Measurements from ENCODE around the gene LDB3. TPM values are rescaled to one million over a fixed set of nuclear protein-coding genes. Genes with fewer than 3 reads are reported as not detected.

Gene LDB3
- total and polyA plus RNA-seq, 2 of the 8 experiments (the other 6 are each of a cell fraction or from before 2014, with no cell fraction given): 0.20 to 0.43 TPM

DNA sequence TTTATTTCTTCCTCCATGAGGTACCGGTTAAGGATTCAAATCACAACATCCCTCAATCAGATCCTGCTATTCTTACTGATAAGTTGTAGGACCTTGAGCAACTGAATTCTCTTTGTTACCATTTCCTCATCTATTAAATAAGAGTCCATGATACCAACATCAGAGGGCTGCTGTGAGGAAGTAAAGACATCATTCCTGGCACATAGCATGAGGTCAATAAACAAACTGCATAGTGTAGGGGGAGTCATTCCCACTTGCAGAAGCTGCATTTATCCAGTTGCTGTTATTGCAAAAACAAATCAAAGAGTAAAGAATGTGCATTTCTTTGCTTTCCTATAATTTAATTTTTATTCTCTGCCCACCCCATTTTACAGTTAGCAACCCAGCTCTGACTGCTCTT, 36.8 kb downstream of the LDB3 start:
- no peak for DNase-seq (ENCODE audit: low read depth in 1 of 2, low spot score in 2 of 2)
- Histone ChIP-seq H3K27ac (ENCODE audit: low read depth, low read length) (no peak overlapping the region), H3K36me3 (ENCODE audit: control insufficient read depth in 2 of 4, insufficient read depth in 4 of 4, low read length in 3 of 4) (no peaks in the 10 kb centered on the region), H4K20me1 (replicated peaks in 1 of 2; ENCODE audit: control insufficient read depth in 1 of 2, insufficient read depth in 2 of 2, low read length in 2 of 2) (no peaks in the 10 kb centered on the region), H3K4ac (replicated peaks; ENCODE audit: insufficient read length, low read depth, low read length) (no peak overlapping the region), H3K79me2 (ENCODE audit: control insufficient read depth in 1 of 2, insufficient read depth in 2 of 2, low read length in 2 of 2) (no peaks in the 10 kb centered on the region), H2BK120ac (replicated peaks; ENCODE audit: low read depth, low read length) (no peak overlapping the region), H3K27me3 (replicated peaks in 1 of 4; ENCODE audit: control insufficient read depth in 3 of 4, extremely low read depth in 1 of 4, insufficient read depth in 3 of 4, low read length in 3 of 4) (no peaks in the 10 kb centered on the region), H3K56ac (replicated peaks; ENCODE audit: insufficient read length, low read depth, low read length) (no peak overlapping the region), H4K91ac (replicated peaks; ENCODE audit: insufficient read length, low read length) (no peak overlapping the region), H2BK15ac (ENCODE audit: low read length) (no peak overlapping the region), H3K9me3 (ENCODE audit: insufficient read depth in 2 of 2, low read depth in 1 of 2, low read length in 1 of 2) (no peaks in the 10 kb centered on the region), H3K9ac (replicated peaks in 1 of 4; ENCODE audit: extremely low read depth in 1 of 4, low read depth in 3 of 4, low read length in 3 of 4) (no peak overlapping the region), H3K23ac (ENCODE audit: insufficient read length) (no peak overlapping the region), H4K8ac (ENCODE audit: extremely low read depth, insufficient read depth, low read length) (no peak overlapping the region), H3K18ac (ENCODE audit: extremely low read depth, low read length) (no peak overlapping the region), H2BK20ac (ENCODE audit: low read length) (0 out of 2 replicates have a peak overlapping the region, but pooled peaks have one; percentile 52), H2BK5ac (ENCODE audit: low read depth, low read length) (no peak overlapping the region), H3K79me1 (ENCODE audit: low read depth, low read length) (no peaks in the 10 kb centered on the region), H2BK12ac (ENCODE audit: low read depth, low read length) (no peak overlapping the region), H3K4me2 (ENCODE audit: insufficient read depth in 1 of 2, low read depth in 2 of 2, low read length in 2 of 2) (no peak overlapping the region), H3K23me2 (ENCODE audit: low read depth, low read length) (no peaks in the 10 kb centered on the region; the same call in 1 of the 2 replicates), H3K4me1 (replicated peaks in 1 of 4; ENCODE audit: control insufficient read depth in 3 of 4, insufficient read depth in 4 of 4, low read length in 3 of 4) (peaks cover 0 to 10% (median 5%) of the 10 kb centered on the region in 4 experiments; a peak in 5 of 7 replicates), H3K14ac (ENCODE audit: insufficient read length) (no peak overlapping the region), H2AFZ (ENCODE audit: low read length) (no peak overlapping the region), H3K4me3 (ENCODE audit: extremely low read depth in 1 of 4, insufficient read depth in 2 of 4, low read depth in 3 of 4, low read length in 4 of 4) (no peak overlapping the region), H4K5ac (ENCODE audit: insufficient read length, low read depth, low read length) (no peak overlapping the region), H2AK5ac (ENCODE audit: low read depth, low read length) (no peak overlapping the region)
- no peak for FAIRE-seq
- ChIA-PET POLR2A (ENCODE audit: partially characterized antibody) (interaction anchor here (1.5 kb wide), 1 partner anchor 51 kb away, joined by 8 read pairs; the partner anchor contains the start of gene BMPR1A), CTCF (ENCODE audit: partially characterized antibody) (interaction anchor here (1.0 to 9.3 kb wide), 4 partner anchors 11 to 233 kb away, joined by 3 to 59 read pairs (median 38); no protein-coding TSS in a partner anchor)
- TF ChIP-seq CTBP2 (IDR thresholded peaks at IDR 0.05; ENCODE audit: borderline replicate concordance, insufficient read depth, insufficient read length, low read length) (no peak), POU5F1 (IDR thresholded peaks at IDR 0.05; ENCODE audit: low read depth, low read length) (no peak), SRF (IDR thresholded peaks at IDR 0.05; ENCODE audit: low read depth, low read length) (no peak), HDAC6 (IDR thresholded peaks at IDR 0.05; ENCODE audit: low read depth, low read length) (no peak), NANOG (IDR thresholded peaks at IDR 0.05; ENCODE audit: insufficient read depth, low read depth, low read length, poor library complexity, severe bottlenecking) (no peak), BCL11A (IDR thresholded peaks at IDR 0.05; ENCODE audit: low read depth in 2 of 2, low read length in 2 of 2) (no peak), RNF2 (IDR thresholded peaks at IDR 0.05; ENCODE audit: borderline replicate concordance, low read depth, low read length, missing control alignments, poor library complexity, severe bottlenecking) (no peak), CHD2 (IDR thresholded peaks at IDR 0.05; ENCODE audit: low read length) (no peak), CEBPB (IDR thresholded peaks at IDR 0.05; ENCODE audit: low read depth, low read length) (no peak), ATF3 (IDR thresholded peaks at IDR 0.05; ENCODE audit: insufficient read depth, low read depth, low read length) (no peak)
- 100% methylated on average over 1 of the region's 1 CpG; no CpG with 5 or more reads in 1 of the 2 experiments for WGBS, 2 experiments (ENCODE audit: extremely low coverage in 1 of 2, insufficient coverage in 1 of 2, insufficient read length in 1 of 2, insufficient replicate concordance in 2 of 2, low coverage in 1 of 2, low lambda C conversion rate in 2 of 2, missing lambda C conversion rate in 1 of 2)

Measured in H1 (cell line).